ENCODE results near the gene CAPZA2. TPM values are rescaled to one million over a fixed set of nuclear protein-coding genes. Genes with fewer than 3 reads are reported as not detected.

Gene CAPZA2
- total RNA-seq, 1 experiment from 2014 or later: 57.7 TPM

- Histone ChIP-seq H4K20me1 (ENCODE audit: low read length) (no peaks in the 10 kb centered on the region), H3K4me1 (ENCODE audit: insufficient read depth, low read length) (no peaks in the 10 kb centered on the region), H3F3A (ENCODE audit: low read length, unreplicated experiment) (no peaks in the 10 kb centered on the region), H3K36me3 (ENCODE audit: low read depth, low read length) (peaks cover 45% of the 10 kb centered on the region), H2AFZ (ENCODE audit: low read length) (no peak overlapping the region), H3K27ac (ENCODE audit: low read length) (no peak overlapping the region), H3K9me2 (replicated peaks; ENCODE audit: low read length) (no peaks in the 10 kb centered on the region), H3K27me3 (ENCODE audit: low read length) (no peaks in the 10 kb centered on the region), H3K9ac (ENCODE audit: low read length) (no peak overlapping the region), H3K9me3 (ENCODE audit: low read length) (no peaks in the 10 kb centered on the region), H3K4me2 (ENCODE audit: low read length) (no peak overlapping the region), H3K4me3 (ENCODE audit: low read length) (no peak overlapping the region), H3K79me2 (ENCODE audit: low read length) (no peaks in the 10 kb centered on the region)
- intact Hi-C loops (cut with micrococcal nuclease): no loop called here
- TF ChIP-seq EZH2phosphoT487 (IDR thresholded peaks at IDR 0.05; ENCODE audit: borderline replicate concordance, low read length) (no peak), EZH2 (IDR thresholded peaks at IDR 0.05; ENCODE audit: low read length, unreplicated experiment) (no peak), CTCF (conservative IDR thresholded peaks at IDR 0.05; ENCODE audit: low read depth, low read length) (no peak)
- DNase-seq (no peak), ATAC-seq (no peak)
- no TSS peak for BruUV-seq (replicated peaks)
- ChIA-PET POLR2A (ENCODE audit: unreplicated experiment) (interaction anchor here (0.6 kb wide), 1 partner anchor 1258 kb away, joined by 4 read pairs; no protein-coding TSS in a partner anchor), CTCF (no interaction called here)
These were observed 49.4 kb downstream of the CAPZA2 start for GRCh38 chr7:116911801-116912200.

- peaks cover 47% of the 10 kb centered on the region for H3K36me3 ChIP-seq (ENCODE audit: low read depth, low read length)
- no peak overlapping the region for H3K9ac ChIP-seq (ENCODE audit: low read length)
- H3F3A ChIP-seq (ENCODE audit: low read length, unreplicated experiment): no peaks in the 10 kb centered on the region
- TF ChIP-seq EZH2phosphoT487 (IDR thresholded peaks at IDR 0.05; ENCODE audit: borderline replicate concordance, low read length) (no peak), CTCF (conservative IDR thresholded peaks at IDR 0.05; ENCODE audit: low read depth, low read length) (no peak), EZH2 (IDR thresholded peaks at IDR 0.05; ENCODE audit: low read length, unreplicated experiment) (no peak)
- no peaks in the 10 kb centered on the region for H4K20me1 ChIP-seq (ENCODE audit: low read length)
- H3K9me2 ChIP-seq (replicated peaks; ENCODE audit: low read length): no peaks in the 10 kb centered on the region
- no peak for ATAC-seq
- no peak for DNase-seq
- no peaks in the 10 kb centered on the region for H3K4me1 ChIP-seq (ENCODE audit: insufficient read depth, low read length)
- no peak overlapping the region for H3K4me3 ChIP-seq (ENCODE audit: low read length)
- no peak overlapping the region for H3K27ac ChIP-seq (ENCODE audit: low read length)
- H2AFZ ChIP-seq (ENCODE audit: low read length): no peak overlapping the region
- no peaks in the 10 kb centered on the region for H3K27me3 ChIP-seq (ENCODE audit: low read length)
- no peak overlapping the region for H3K4me2 ChIP-seq (ENCODE audit: low read length)
- H3K9me3 ChIP-seq (ENCODE audit: low read length): no peaks in the 10 kb centered on the region
- POLR2A ChIA-PET (ENCODE audit: unreplicated experiment): interaction anchor here (0.6 kb wide), 1 partner anchor 1259 kb away, joined by 4 read pairs; no protein-coding TSS in a partner anchor
- CTCF ChIA-PET: no interaction called here
- BruUV-seq (replicated peaks): no TSS peak
- intact Hi-C loops (cut with micrococcal nuclease): no loop called here
- H3K79me2 ChIP-seq (ENCODE audit: low read length): no peaks in the 10 kb centered on the region
These were observed 50.0 kb downstream of the CAPZA2 start for GRCh38 chr7:116912269-116912909.

- H3K36me3 ChIP-seq (ENCODE audit: low read depth, low read length): peaks cover 27% of the 10 kb centered on the region; the same call in 1 of the 2 replicates
- no peaks in the 10 kb centered on the region for H3K4me1 ChIP-seq (ENCODE audit: insufficient read depth, low read length)
- no peak overlapping the region for H2AFZ ChIP-seq (ENCODE audit: low read length)
- no peak for TF ChIP-seq EZH2phosphoT487 (IDR thresholded peaks at IDR 0.05; ENCODE audit: borderline replicate concordance, low read length)
- no peak for TF ChIP-seq EZH2 (IDR thresholded peaks at IDR 0.05; ENCODE audit: low read length, unreplicated experiment)
- TF ChIP-seq CTCF (conservative IDR thresholded peaks at IDR 0.05; ENCODE audit: low read depth, low read length): no peak
- H3K27me3 ChIP-seq (ENCODE audit: low read length): no peaks in the 10 kb centered on the region
- H3K9me3 ChIP-seq (ENCODE audit: low read length): no peaks in the 10 kb centered on the region
- intact Hi-C loops (cut with micrococcal nuclease): no loop called here
- H3F3A ChIP-seq (ENCODE audit: low read length, unreplicated experiment): no peaks in the 10 kb centered on the region
- no peaks in the 10 kb centered on the region for H4K20me1 ChIP-seq (ENCODE audit: low read length)
- H3K27ac ChIP-seq (ENCODE audit: low read length): no peak overlapping the region
- H3K4me3 ChIP-seq (ENCODE audit: low read length): no peak overlapping the region
- BruUV-seq (replicated peaks): no TSS peak
- ATAC-seq (no peak), DNase-seq (no peak)
- POLR2A ChIA-PET (ENCODE audit: unreplicated experiment): no interaction called here
- H3K79me2 ChIP-seq (ENCODE audit: low read length): no peaks in the 10 kb centered on the region
- no peak overlapping the region for H3K4me2 ChIP-seq (ENCODE audit: low read length)
- H3K9ac ChIP-seq (ENCODE audit: low read length): no peak overlapping the region
- no peaks in the 10 kb centered on the region for H3K9me2 ChIP-seq (replicated peaks; ENCODE audit: low read length)
- CTCF ChIA-PET: interaction anchor here (0.6 kb wide), 1 partner anchor 746 kb away, joined by 5 read pairs; no protein-coding TSS in a partner anchor
These were observed 56.3 kb downstream of the CAPZA2 start for GRCh38 chr7:116918704-116919103.
